Cardiac septum (tissue), 1 donor: ENCODE measurements around the gene OTX2. TPM values are rescaled to one million over a fixed set of nuclear protein-coding genes. Genes with fewer than 3 reads are reported as not detected.

ENCODE experiments used
- total RNA-seq: library from RNA; stranded (reverse); fragmentation: NEBNext Ultra II Directional; extraction: Animal tissue kit (Norgen Biotek cat#: 25700); gene quantifications from one replicate; pipeline ENCODE4 v1.2.1, GENCODE V29; 2021
- donor health status: DM: no; HTN: no; CAD: no.

The OTX2 gene
- total RNA-seq, 1 donor from 2014 or later: not detected

Other genes with a start within 250 kb of the OTX2 start
- 6.8 TPM for gene TMEM260, start 230.7 kb downstream of the OTX2 start, total RNA-seq